IMR-90 (cell line): ENCODE data around the gene DYNC1H1. TPM values are rescaled to one million over a fixed set of nuclear protein-coding genes. Genes with fewer than 3 reads are reported as not detected.
A peak's percentile ranks its signal among the peaks of the same experiment; 100 is the strongest.

Source experiments
- ATAC-seq: fragments of 200-7000 bp; cut with Tn5 transposase; 2 replicates; pipeline ENCODE4 v1.9.1; 2020; ENCODE audit warnings: low read depth, mild to moderate bottlenecking, moderate library complexity
- BruUV-seq: library from RNA; stranded (reverse); fragments of 400-500 nt; replicated peaks from 2 replicates; lab custom pipeline; 2021; lab: Mats Ljungman, UMichigan
- CTCF ChIA-PET: fragments of 300-600 bp; formaldehyde crosslinking; extraction: SDS; loops from one replicate; lab custom pipeline; 2021; ENCODE audit warnings: antibody characterized with exemption; lab: Yijun Ruan, JAX
- POLR2A ChIA-PET: fragments of 300-600 bp; sonication (Branson Sonifier 250); formaldehyde crosslinking; loops from one replicate; lab custom pipeline; 2022; ENCODE audit warnings: antibody characterized with exemption; ENCODE audit not compliant: unreplicated experiment; lab: Charles Lee
- DNase-seq: peaks from one replicate; pipeline ENCODE4 v3.0.0; 2013
- H2AFZ ChIP-seq: replicated peaks from 2 replicates; pipeline ENCODE3; 2013; ENCODE audit warnings: low read length, mild to moderate bottlenecking; ENCODE audit not compliant: poor library complexity
- H2AK5ac ChIP-seq: 2 replicates; pipeline ENCODE4 v1.6.1; 2013; ENCODE audit warnings: low read depth, low read length, inconsistent platforms
- H2AK9ac ChIP-seq: replicated peaks from 2 replicates; pipeline ENCODE3; 2013; ENCODE audit warnings: mild to moderate bottlenecking, low read depth, low read length, moderate library complexity; ENCODE audit not compliant: poor library complexity
- H2BK120ac ChIP-seq: 2 replicates; pipeline ENCODE4 v1.6.1; 2013; ENCODE audit warnings: low read depth, low read length, inconsistent platforms
- H2BK15ac ChIP-seq: 3 replicates; pipeline ENCODE4 v1.6.1; 2013; ENCODE audit warnings: low read depth, low read length, inconsistent platforms
- H2BK20ac ChIP-seq: 2 replicates; pipeline ENCODE4 v1.6.1; 2013; ENCODE audit warnings: low read depth, mild to moderate bottlenecking, inconsistent platforms, low read length, moderate library complexity
- H2BK5ac ChIP-seq: 2 replicates; pipeline ENCODE4 v1.6.1; 2013; ENCODE audit warnings: mild to moderate bottlenecking, low read depth, low read length, inconsistent platforms; ENCODE audit not compliant: poor library complexity, severe bottlenecking
- H3K14ac ChIP-seq: replicated peaks from 2 replicates; pipeline ENCODE4 v1.6.1; 2013; ENCODE audit warnings: low read depth, low read length, inconsistent platforms
- H3K18ac ChIP-seq: 2 replicates; pipeline ENCODE4 v1.6.1; 2013; ENCODE audit warnings: low read depth, low read length, control low read depth
- H3K23ac ChIP-seq: 2 replicates; pipeline ENCODE4 v1.6.1; 2013; ENCODE audit warnings: low read depth, low read length, inconsistent platforms
- H3K27ac ChIP-seq: 2 replicates; pipeline ENCODE4 v1.5.1; 2013; ENCODE audit warnings: mild to moderate bottlenecking, control low read depth, low read length; ENCODE audit not compliant: insufficient read depth
- H3K27me3 ChIP-seq: 2 replicates; pipeline ENCODE4 v1.6.1; 2013; ENCODE audit warnings: low read length; ENCODE audit not compliant: control insufficient read depth, insufficient read depth
- H3K36me3 ChIP-seq: 2 replicates; pipeline ENCODE4 v1.6.1; 2013; ENCODE audit warnings: low read length, mixed read lengths; ENCODE audit not compliant: control insufficient read depth, insufficient read depth
- H3K4ac ChIP-seq: 2 replicates; pipeline ENCODE4 v1.6.1; 2013; ENCODE audit warnings: low read depth, low read length, inconsistent platforms
- H3K4me1 ChIP-seq: 2 replicates; pipeline ENCODE4 v1.6.1; 2013; ENCODE audit warnings: low read length, mixed read lengths; ENCODE audit not compliant: control insufficient read depth, insufficient read depth
- H3K4me2 ChIP-seq: 2 replicates; pipeline ENCODE4 v1.6.1; 2013; ENCODE audit warnings: low read depth, mild to moderate bottlenecking, control low read depth, low read length, moderate library complexity
- H3K4me3 ChIP-seq: 2 replicates; pipeline ENCODE4 v1.5.1; 2013; ENCODE audit warnings: low read depth, mild to moderate bottlenecking, control low read depth, low read length, moderate library complexity; ENCODE audit not compliant: insufficient read depth
- H3K56ac ChIP-seq: 2 replicates; pipeline ENCODE4 v1.6.1; 2013; ENCODE audit warnings: low read length, inconsistent platforms; ENCODE audit not compliant: insufficient read depth; ENCODE audit errors: extremely low read depth
- H3K79me1 ChIP-seq, 2 experiments: 2 replicates each; pipeline ENCODE4 v1.6.1; 2013; ENCODE audit warnings: low read length in 2 of 2, inconsistent platforms in 1 of 2, low read depth in 1 of 2
- H3K9ac ChIP-seq: 2 replicates; pipeline ENCODE4 v1.6.1; 2013; ENCODE audit warnings: low read depth, low read length, control low read depth
- H3K9me1 ChIP-seq: 2 replicates; pipeline ENCODE4 v1.6.1; 2013; ENCODE audit warnings: low read length, inconsistent platforms; ENCODE audit not compliant: insufficient read depth
- H3K9me3 ChIP-seq: 2 replicates; pipeline ENCODE4 v1.6.1; 2013; ENCODE audit warnings: low read length; ENCODE audit not compliant: control insufficient read depth, insufficient read depth
- H4K20me1 ChIP-seq: 2 replicates; pipeline ENCODE4 v1.6.1; 2013; ENCODE audit warnings: low read length, inconsistent platforms; ENCODE audit not compliant: insufficient read depth
- H4K5ac ChIP-seq: 2 replicates; pipeline ENCODE4 v1.6.1; 2013; ENCODE audit warnings: mild to moderate bottlenecking, low read depth, low read length, control low read depth
- H4K8ac ChIP-seq, 2 experiments: 2 replicates each; pipeline ENCODE4 v1.6.1; 2013; ENCODE audit warnings: low read depth in 2 of 2, low read length in 2 of 2, control low read depth in 1 of 2, inconsistent platforms in 1 of 2
- H4K91ac ChIP-seq: 2 replicates; pipeline ENCODE4 v1.6.1; 2013; ENCODE audit warnings: low read depth, low read length, inconsistent platforms; ENCODE audit not compliant: insufficient read depth
- CEBPB ChIP-seq: IDR thresholded peaks from 2 replicates; pipeline ENCODE4 v1.6.1; 2012; ENCODE audit warnings: low read depth, low read length, improper control_type of control experiment
- NFE2L2 ChIP-seq: fragments of 150-350 bp; IDR thresholded peaks from 2 replicates; pipeline ENCODE4 v1.6.1; 2016; ENCODE audit warnings: low read depth, mild to moderate bottlenecking, low read length
- POLR2A ChIP-seq: IDR thresholded peaks from 2 replicates; pipeline ENCODE4 v1.6.1; 2012; ENCODE audit warnings: mild to moderate bottlenecking, low read depth, low read length
- WGBS, 2 experiments: methylation state at CpG; one replicate each; pipeline versions ENCODE4 v1.1.5 to v1.1.7; 2013; ENCODE audit warnings: missing lambda C conversion rate in 2 of 2; ENCODE audit not compliant: insufficient read length in 1 of 2; ENCODE audit errors: extremely low coverage in 2 of 2; 5-methylcytosine and 5-hydroxymethylcytosine counted together
- dilution Hi-C: fragments of 300-500 bp; cut with HindIII; formaldehyde crosslinking; loops from one replicate; pipeline ENCODE4 v1.14.3; 2018; ENCODE audit warnings: low sequenced_read_pairs; ENCODE audit not compliant: unreplicated experiment
- in situ Hi-C: fragments of 300-500 bp; cut with MboI; formaldehyde crosslinking; loops from 3 replicates; pipeline ENCODE4 v1.14.3; 2019; ENCODE audit warnings: low sequenced_read_pairs, inconsistent platforms, mixed read lengths
- intact Hi-C: fragments of 100-400 bp; cut with micrococcal nuclease; formaldehyde crosslinking; loops from 2 replicates; pipeline ENCODE4 v1.10.0; 2022
- polyA plus RNA-seq, 3 experiments: library from polyadenylated mRNA; depleted of rRNA; stranded (reverse); fragments of >200 nt; gene quantifications; 2 replicates each; pipeline ENCODE4 v1.2.3, GENCODE V29; 2012; ENCODE audit warnings: low replicate concordance in 1 of 3
- total RNA-seq: library from RNA; depleted of rRNA; stranded (reverse); fragments of >200 nt; gene quantifications from 2 replicates; pipeline ENCODE4 v1.2.3, GENCODE V29; 2012

DYNC1H1 gene
- total and polyA plus RNA-seq, 2 of the 4 experiments (the other 2 are of a cell fraction), result 240 to 670 TPM

- H2BK5ac ChIP-seq, result no peak overlapping the region
- no peak overlapping the region for H2AFZ ChIP-seq
- peak overlapping the region; percentile 58; the same call in 1 of the 2 replicates for H3K23ac ChIP-seq
- H3K9me3 ChIP-seq, result no peaks in the 10 kb centered on the region
- H4K5ac ChIP-seq, result no peak overlapping the region
- no peak overlapping the region for H4K8ac ChIP-seq
- peaks cover 10% of the 10 kb centered on the region for H3K4me1 ChIP-seq
- peak overlapping the region; percentile 8 for H3K27ac ChIP-seq
- H3K56ac ChIP-seq, result no peak overlapping the region
- H2BK15ac ChIP-seq, result no peak overlapping the region
- 26% methylated on average over 5 of the region's 10 CpGs; no CpG with 5 or more reads in 1 of the 2 experiments for WGBS, 2 experiments
- H3K18ac ChIP-seq, result no peak overlapping the region
- peak; percentile 34; the same call in 1 of the 2 replicates for TF ChIP-seq POLR2A
- TF ChIP-seq NFE2L2, result no peak
- no peak for TF ChIP-seq CEBPB
- CTCF ChIA-PET, result interaction anchor here (0.6 to 1.7 kb wide), 2 partner anchors 11 to 114 kb away, joined by 3 to 4 read pairs; no protein-coding TSS in a partner anchor
- DNase-seq, result no peak
- no peak for ATAC-seq
- no peak overlapping the region for H3K4ac ChIP-seq
- H4K20me1 ChIP-seq, result peaks cover 53% of the 10 kb centered on the region
- peak overlapping the region; percentile 99 for H3K4me2 ChIP-seq
- dilution Hi-C loops (no loop called here), in situ Hi-C loops (loop anchor here (25.0 kb wide), 1 partner anchor 227 kb away; the partner anchor contains the start of genes MOK and ZNF839), intact Hi-C loops (no loop called here)
- peak overlapping the region; percentile 87 for H3K4me3 ChIP-seq
- no peak overlapping the region for H2BK120ac ChIP-seq
- H2BK20ac ChIP-seq, result no peak overlapping the region
- H3K36me3 ChIP-seq, result peaks cover 43% of the 10 kb centered on the region
- no peak overlapping the region for H4K91ac ChIP-seq
- POLR2A ChIA-PET, result interaction anchor here (0.6 kb wide), 1 partner anchor 379 kb away, joined by 5 read pairs; no protein-coding TSS in a partner anchor
- no TSS peak for BruUV-seq
- no peak overlapping the region for H3K14ac ChIP-seq
- no peaks in the 10 kb centered on the region; the same call in 1 of the 2 replicates for H3K9me1 ChIP-seq
- no peaks in the 10 kb centered on the region for H3K27me3 ChIP-seq
- H3K9ac ChIP-seq, result peak overlapping the region; percentile 71
- H2AK9ac ChIP-seq, result no peak overlapping the region
- peaks cover 26 to 51% of the 10 kb centered on the region in 2 experiments for H3K79me1 ChIP-seq
- H2AK5ac ChIP-seq, result no peak overlapping the region
Observed at GRCh38 chr14:102085488-102085887, 121.1 kb downstream of the DYNC1H1 start.
